ENCODE measurements around the gene CACUL1. TPM values are rescaled to one million over a fixed set of nuclear protein-coding genes. Genes with fewer than 3 reads are reported as not detected.

The CACUL1 gene
- total RNA-seq, 1 donor from 2014 or later, result 27.1 TPM

DNA sequence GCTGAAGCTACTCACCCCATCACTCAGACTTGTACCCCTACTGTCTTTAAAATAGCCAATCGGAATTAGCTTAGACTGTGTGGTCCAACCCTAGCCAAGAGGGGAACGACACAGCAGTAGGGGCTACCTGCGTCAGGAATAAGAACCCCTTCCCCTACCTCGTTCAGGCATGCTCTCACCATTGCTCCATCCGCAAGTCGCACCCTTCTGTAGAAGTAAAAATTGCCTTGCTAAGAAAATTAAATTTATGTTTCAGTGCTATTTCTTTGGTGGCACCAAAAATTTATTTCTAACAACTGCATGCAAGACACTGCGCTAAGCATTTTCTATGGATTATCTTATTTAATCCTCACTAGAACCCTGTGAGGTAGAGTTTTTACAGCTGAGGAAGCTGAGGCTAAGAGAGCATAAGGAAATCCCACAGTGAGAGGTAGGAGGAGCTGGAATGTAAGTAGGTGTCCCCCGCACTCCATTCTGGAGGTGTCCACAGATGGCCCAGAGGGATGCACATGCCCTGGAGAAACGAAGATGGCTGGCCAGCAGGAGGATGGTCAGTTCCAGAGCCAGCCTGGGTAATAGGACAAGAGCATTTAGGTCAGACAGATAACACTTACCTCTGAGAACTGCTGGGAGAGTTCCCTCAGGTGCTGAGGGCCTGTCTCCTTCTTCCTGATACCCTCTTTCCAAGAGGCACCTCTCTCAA lies 15.3 kb upstream of the CACUL1 start:
- Mint-ChIP-seq H3K36me3 (ENCODE audit: low read depth) (no peaks in the 10 kb centered on the region), H3K9me3 (peaks cover 4% of the 10 kb centered on the region), H3K4me1 (no peaks in the 10 kb centered on the region), H3K27ac (no peak overlapping the region), H3K4me3 (no peak overlapping the region), H3K27me3 (peaks cover 12% of the 10 kb centered on the region)
- POLR2A ChIA-PET, result no interaction called here
- intact Hi-C loops (cut with micrococcal nuclease), result no loop called here
- no peak for TF ChIP-seq CTCF (IDR thresholded peaks at IDR 0.05)
- no peak for ATAC-seq (ENCODE audit: low read depth)
- CTCF ChIA-PET, result no interaction called here
- no peak for DNase-seq

DNA sequence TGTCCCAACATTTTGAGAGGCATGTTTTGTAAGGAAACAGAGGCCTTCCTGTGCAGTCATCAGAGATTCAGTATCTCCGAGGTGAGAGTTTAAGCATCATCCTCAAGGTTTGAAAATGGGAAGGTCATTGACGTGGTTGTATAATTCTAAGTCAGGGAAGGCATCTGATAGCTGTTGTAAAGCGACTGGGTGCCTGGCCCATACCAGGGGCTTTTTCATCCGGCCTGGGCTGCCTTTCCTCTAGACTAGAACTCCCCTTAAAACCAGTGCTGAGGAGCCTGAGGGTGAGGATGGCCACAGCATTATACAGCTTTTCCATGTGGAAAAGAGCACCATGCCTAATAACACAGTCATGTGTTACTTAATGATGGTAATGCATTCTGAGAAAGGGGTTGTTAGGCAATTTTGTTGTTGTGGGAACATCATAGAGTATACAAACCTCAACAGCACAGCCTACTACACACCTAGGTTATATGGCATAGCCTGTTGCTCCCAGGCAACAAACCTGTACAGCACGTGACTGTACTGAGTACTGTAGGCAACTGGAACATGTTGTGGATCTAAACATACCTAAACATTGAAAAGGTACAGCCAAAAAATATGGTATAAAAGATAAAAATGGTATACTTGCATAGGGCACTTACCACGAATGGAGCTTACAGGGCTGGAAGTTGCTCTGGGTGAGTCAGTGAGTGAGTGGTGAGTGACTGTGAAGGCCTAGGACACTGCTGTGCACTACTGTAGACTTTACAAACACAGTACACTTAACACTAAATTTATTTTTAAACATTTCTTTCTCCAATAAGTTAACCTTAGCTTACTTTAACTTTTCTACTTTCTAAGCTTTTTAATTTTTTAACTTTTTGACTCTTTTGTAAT lies 13.5 kb upstream of the CACUL1 start:
- no peak overlapping the region for H3K4me3 Mint-ChIP-seq
- peaks cover 11% of the 10 kb centered on the region for H3K27me3 Mint-ChIP-seq
- H3K27ac Mint-ChIP-seq, result no peak overlapping the region
- H3K4me1 Mint-ChIP-seq, result no peaks in the 10 kb centered on the region
- no peaks in the 10 kb centered on the region for H3K36me3 Mint-ChIP-seq (ENCODE audit: low read depth)
- peaks cover 4% of the 10 kb centered on the region for H3K9me3 Mint-ChIP-seq
- CTCF ChIA-PET, result no interaction called here
- ATAC-seq (ENCODE audit: low read depth) (no peak), DNase-seq (no peak)
- intact Hi-C loops (cut with micrococcal nuclease), result no loop called here
- no peak for TF ChIP-seq CTCF (IDR thresholded peaks at IDR 0.05)
- POLR2A ChIA-PET, result no interaction called here

DNA sequence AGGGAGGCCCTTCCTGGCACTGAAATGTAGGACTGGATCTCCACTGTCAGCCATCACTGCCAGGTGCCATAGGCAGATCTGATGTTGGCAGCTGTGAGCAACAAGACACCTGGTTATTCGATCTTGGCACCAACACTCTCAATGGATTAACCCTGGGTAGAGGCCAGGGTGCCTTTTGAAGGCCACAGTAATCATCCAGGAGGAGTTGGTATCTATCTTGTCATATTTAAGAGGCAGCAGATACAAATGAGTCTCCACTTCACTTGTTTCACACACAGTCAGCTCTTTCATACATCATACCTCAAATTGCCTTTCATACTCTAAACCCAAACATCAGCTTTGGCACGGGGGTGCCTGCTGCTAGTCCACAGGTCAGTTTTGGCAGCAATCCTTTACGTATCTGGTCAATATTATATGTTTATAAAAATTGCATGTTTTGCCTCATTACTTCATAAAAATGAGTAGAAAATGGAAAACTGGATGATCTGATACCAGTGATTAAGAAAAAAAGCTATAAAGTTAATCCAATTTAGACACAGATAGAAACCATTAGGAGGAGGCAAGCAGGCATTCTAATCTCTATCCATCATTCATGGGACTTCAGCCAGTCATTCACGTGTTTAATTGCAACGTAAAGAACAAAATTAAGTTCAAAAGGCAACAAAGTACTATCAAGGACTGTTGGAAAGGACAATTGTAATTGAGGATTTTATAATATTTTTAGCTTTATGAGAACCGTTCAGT lies 12.7 kb upstream of the CACUL1 start:
- DNase-seq (no peak), ATAC-seq (ENCODE audit: low read depth) (no peak)
- no peaks in the 10 kb centered on the region for H3K36me3 Mint-ChIP-seq (ENCODE audit: low read depth)
- H3K27ac Mint-ChIP-seq, result no peak overlapping the region
- ChIA-PET POLR2A (no interaction called here), CTCF (no interaction called here)
- H3K27me3 Mint-ChIP-seq, result peaks cover 11% of the 10 kb centered on the region
- TF ChIP-seq CTCF (IDR thresholded peaks at IDR 0.05), result no peak
- H3K4me1 Mint-ChIP-seq, result no peaks in the 10 kb centered on the region
- H3K4me3 Mint-ChIP-seq, result no peak overlapping the region
- intact Hi-C loops (cut with micrococcal nuclease), result no loop called here
- peaks cover 4% of the 10 kb centered on the region for H3K9me3 Mint-ChIP-seq

DNA sequence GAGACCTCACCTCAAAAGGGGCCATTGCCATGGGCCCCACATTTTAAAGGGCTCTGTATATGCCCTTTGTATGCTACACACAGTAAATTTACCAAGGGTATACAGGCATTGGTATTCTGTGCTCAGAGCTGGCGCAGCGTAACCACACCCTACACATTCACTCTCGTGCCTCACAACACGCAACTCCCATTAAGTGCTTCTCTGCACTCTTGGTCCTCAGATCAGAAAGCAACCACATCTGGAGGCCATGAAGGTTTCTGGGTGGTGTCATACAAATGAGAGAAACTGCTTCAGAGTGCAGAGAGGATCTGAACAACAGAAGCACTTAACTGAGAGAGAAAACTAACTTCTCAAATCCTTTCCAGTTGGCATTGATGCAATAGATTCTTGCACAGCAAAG lies 9.4 kb upstream of the CACUL1 start:
- no peaks in the 10 kb centered on the region for H3K9me3 Mint-ChIP-seq

More for the DNA sequence above, 9.4 kb upstream of the CACUL1 start:
- DNase-seq (no peak), ATAC-seq (ENCODE audit: low read depth) (no peak)
- H3K4me3 Mint-ChIP-seq, result no peak overlapping the region
- intact Hi-C loops (cut with micrococcal nuclease), result no loop called here
- no peaks in the 10 kb centered on the region for H3K4me1 Mint-ChIP-seq
- no peaks in the 10 kb centered on the region for H3K36me3 Mint-ChIP-seq (ENCODE audit: low read depth)
- TF ChIP-seq CTCF (IDR thresholded peaks at IDR 0.05), result no peak
- H3K27ac Mint-ChIP-seq, result no peak overlapping the region
- peaks cover 6% of the 10 kb centered on the region for H3K27me3 Mint-ChIP-seq
- CTCF ChIA-PET, result no interaction called here
- POLR2A ChIA-PET, result no interaction called here
